ENCODE results near the gene ZSCAN10. TPM values are rescaled to one million over a fixed set of nuclear protein-coding genes. Genes with fewer than 3 reads are reported as not detected.
A peak's percentile ranks its signal among the peaks of the same experiment; 100 is the strongest.

The ZSCAN10 gene
- total RNA-seq, 1 experiment from 2014 or later = 207 TPM

DNA sequence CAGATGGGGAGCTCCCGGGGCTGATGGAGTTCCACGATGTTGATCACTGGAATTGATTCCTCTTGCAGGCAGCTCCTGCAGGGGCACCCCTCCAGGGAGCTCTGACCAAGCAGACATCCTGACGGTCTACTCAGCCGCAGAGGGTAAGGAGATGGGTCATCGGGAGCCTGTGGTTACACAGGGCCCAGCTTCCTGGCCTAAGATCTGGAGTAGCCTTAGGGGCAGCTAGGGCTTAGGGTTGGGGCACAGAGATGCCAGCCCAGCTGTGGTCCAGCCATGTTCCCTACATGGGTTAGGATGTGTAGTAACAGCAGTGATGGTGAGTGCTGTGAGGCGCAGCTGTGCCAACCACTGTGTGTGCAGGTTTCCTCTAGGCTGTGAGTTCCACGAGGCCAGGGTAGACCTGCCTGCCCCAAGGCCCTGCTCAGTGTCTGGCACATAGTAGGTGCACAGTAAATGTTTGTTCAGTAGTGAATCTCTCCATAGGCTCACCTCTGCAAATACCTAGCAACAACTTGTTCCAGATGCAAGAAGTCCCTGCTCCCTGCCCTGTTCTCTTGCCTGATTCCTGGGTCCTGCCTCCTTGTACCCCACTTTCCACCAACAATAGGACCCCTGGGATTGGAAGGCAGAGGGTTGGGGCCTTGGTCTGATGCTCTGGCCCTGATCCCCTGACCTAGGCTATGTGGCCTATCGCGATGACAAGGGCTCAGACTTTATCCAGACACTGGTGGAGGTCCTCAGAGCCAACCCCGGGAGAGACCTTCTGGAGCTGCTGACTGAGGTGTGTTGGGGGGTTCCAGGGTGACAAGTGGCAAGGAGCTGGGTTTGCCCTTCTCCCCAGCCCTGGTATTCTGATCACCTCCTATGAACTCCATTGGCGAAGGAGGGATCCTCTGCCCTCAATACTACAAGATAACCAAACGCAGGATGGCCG lies 49.4 kb upstream of the ZSCAN10 start:
- DNase-seq = no peak

More for the DNA sequence above, 49.4 kb upstream of the ZSCAN10 start:
- no peak overlapping the region for H3K18ac ChIP-seq (ENCODE audit: insufficient read length, low read depth, low read length)
- H3K4me2 ChIP-seq (ENCODE audit: insufficient read depth, insufficient read length, low read length) = no peak overlapping the region
- no peak overlapping the region for H3K23ac ChIP-seq (ENCODE audit: insufficient read length, low read depth, low read length)
- H3K23me2 ChIP-seq (ENCODE audit: insufficient read length, low read depth, low read length, poor library complexity, severe bottlenecking) = peaks cover 13% of the 10 kb centered on the region
- no peak overlapping the region for H3K9ac ChIP-seq (ENCODE audit: extremely low read depth, insufficient read length, low read length)
- H2BK12ac ChIP-seq (ENCODE audit: insufficient read length, low read depth, low read length) = no peak overlapping the region
- Mint-ChIP-seq H3K4me1 (peaks cover 7 to 12% of the 10 kb centered on the region in 2 experiments), H3K4me3 (peak overlapping the region; percentile 85 to 90), H3K9me3 (peaks cover 3 to 8% of the 10 kb centered on the region in 2 experiments; a peak in 2 of 5 replicates), H3K27me3 (ENCODE audit: low read depth) (peaks cover 39% of the 10 kb centered on the region), H3K27ac (no peak overlapping the region; a peak in 1 of 7 replicates), H3K36me3 (ENCODE audit: insufficient read depth in 1 of 3, low read depth in 3 of 3) (no peaks in the 10 kb centered on the region)
- no peaks in the 10 kb centered on the region for H3K9me3 ChIP-seq (ENCODE audit: control insufficient read depth, low read depth, low read length)
- H2AK5ac ChIP-seq (ENCODE audit: insufficient read length, low read length) = no peak overlapping the region
- H3K4me1 ChIP-seq (ENCODE audit: insufficient read depth, low read length) = no peaks in the 10 kb centered on the region
- no peak overlapping the region for H2AFZ ChIP-seq (ENCODE audit: low read length)
- no peaks in the 10 kb centered on the region for H4K20me1 ChIP-seq (ENCODE audit: control insufficient read depth, insufficient read depth, insufficient read length)
- no peak overlapping the region for H4K91ac ChIP-seq (ENCODE audit: insufficient read length, low read depth, low read length)
- H3K27me3 ChIP-seq (ENCODE audit: insufficient read depth, low read length) = no peaks in the 10 kb centered on the region
- WGBS (ENCODE audit: extremely low coverage, insufficient read length, low lambda C conversion rate) = no CpG with 5 or more reads among the region's 13 CpGs
- no peak overlapping the region for H4K5ac ChIP-seq (ENCODE audit: insufficient read length, low read depth, low read length)
- H3K79me1 ChIP-seq (ENCODE audit: insufficient read depth, low read depth, low read length, poor library complexity, severe bottlenecking) = no peaks in the 10 kb centered on the region
- no peak overlapping the region for H3T11ph ChIP-seq (ENCODE audit: low read length)
- H3K4ac ChIP-seq (ENCODE audit: low read depth, low read length) = no peak overlapping the region
- H2BK15ac ChIP-seq (ENCODE audit: low read depth, low read length) = no peak overlapping the region
- H4K8ac ChIP-seq (replicated peaks; ENCODE audit: insufficient read length, low read depth, low read length) = no peak overlapping the region
- H3K56ac ChIP-seq (ENCODE audit: insufficient read length, low read depth, low read length) = no peak overlapping the region
- H3K27ac ChIP-seq (ENCODE audit: insufficient read length, low read depth, low read length) = no peak overlapping the region
- no peaks in the 10 kb centered on the region for H3K79me2 ChIP-seq (ENCODE audit: insufficient read depth, low read length)
- H2BK20ac ChIP-seq (ENCODE audit: low read depth, low read length, poor library complexity, severe bottlenecking) = no peak overlapping the region
- no peak overlapping the region for H2BK5ac ChIP-seq (ENCODE audit: insufficient read length, low read length)
- H2BK120ac ChIP-seq (ENCODE audit: low read depth, low read length, poor library complexity, severe bottlenecking) = no peak overlapping the region
- TF ChIP-seq, protein P1, sequence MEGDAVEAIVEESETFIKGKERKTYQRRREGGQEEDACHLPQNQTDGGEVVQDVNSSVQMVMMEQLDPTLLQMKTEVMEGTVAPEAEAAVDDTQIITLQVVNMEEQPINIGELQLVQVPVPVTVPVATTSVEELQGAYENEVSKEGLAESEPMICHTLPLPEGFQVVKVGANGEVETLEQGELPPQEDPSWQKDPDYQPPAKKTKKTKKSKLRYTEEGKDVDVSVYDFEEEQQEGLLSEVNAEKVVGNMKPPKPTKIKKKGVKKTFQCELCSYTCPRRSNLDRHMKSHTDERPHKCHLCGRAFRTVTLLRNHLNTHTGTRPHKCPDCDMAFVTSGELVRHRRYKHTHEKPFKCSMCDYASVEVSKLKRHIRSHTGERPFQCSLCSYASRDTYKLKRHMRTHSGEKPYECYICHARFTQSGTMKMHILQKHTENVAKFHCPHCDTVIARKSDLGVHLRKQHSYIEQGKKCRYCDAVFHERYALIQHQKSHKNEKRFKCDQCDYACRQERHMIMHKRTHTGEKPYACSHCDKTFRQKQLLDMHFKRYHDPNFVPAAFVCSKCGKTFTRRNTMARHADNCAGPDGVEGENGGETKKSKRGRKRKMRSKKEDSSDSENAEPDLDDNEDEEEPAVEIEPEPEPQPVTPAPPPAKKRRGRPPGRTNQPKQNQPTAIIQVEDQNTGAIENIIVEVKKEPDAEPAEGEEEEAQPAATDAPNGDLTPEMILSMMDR (conservative IDR thresholded peaks at IDR 0.05) = no peak
- H3K14ac ChIP-seq (ENCODE audit: insufficient read depth, low read length) = no peak overlapping the region

All from H9 (cell line).